NOMO-1 (cell line): ENCODE measurements around the gene GRIK3.
A peak's percentile ranks its signal among the peaks of the same experiment; 100 is the strongest.

Experiments
- DNase-seq, 2 experiments: peaks; one replicate each; lab custom pipeline; 2025; ENCODE audit not compliant: unreplicated experiment in 2 of 2; lab: John Stamatoyannopoulos, UW

GRIK3 gene

DNA sequence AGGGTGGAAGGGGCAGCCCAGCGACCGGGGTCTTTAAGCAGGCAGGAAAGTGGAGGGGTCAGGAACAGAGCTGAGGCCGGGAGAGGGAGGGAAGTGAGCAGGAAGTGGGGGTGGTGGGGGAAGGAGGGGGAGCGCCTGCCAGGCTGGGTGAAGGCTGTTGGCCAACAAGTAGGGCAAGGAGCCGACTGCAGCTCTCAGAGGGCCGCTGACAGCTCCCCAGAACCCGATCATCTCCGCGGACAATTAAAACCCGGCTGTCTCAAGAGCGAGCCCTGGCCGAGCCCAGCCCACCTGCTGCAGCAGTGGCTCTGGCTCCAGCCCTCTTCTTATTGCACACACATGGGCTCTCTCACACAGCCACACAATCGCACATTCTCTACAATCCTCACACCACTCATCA lies 51.6 kb downstream of the GRIK3 start:
- no peak for DNase-seq

- no peak for DNase-seq
Observed at GRCh38 chr1:36981771-36982622, 52.3 kb downstream of the GRIK3 start.

GRCh38 chr1:36981126-36981525 lies 53.2 kb downstream of the GRIK3 start:
- no peak for DNase-seq

DNA sequence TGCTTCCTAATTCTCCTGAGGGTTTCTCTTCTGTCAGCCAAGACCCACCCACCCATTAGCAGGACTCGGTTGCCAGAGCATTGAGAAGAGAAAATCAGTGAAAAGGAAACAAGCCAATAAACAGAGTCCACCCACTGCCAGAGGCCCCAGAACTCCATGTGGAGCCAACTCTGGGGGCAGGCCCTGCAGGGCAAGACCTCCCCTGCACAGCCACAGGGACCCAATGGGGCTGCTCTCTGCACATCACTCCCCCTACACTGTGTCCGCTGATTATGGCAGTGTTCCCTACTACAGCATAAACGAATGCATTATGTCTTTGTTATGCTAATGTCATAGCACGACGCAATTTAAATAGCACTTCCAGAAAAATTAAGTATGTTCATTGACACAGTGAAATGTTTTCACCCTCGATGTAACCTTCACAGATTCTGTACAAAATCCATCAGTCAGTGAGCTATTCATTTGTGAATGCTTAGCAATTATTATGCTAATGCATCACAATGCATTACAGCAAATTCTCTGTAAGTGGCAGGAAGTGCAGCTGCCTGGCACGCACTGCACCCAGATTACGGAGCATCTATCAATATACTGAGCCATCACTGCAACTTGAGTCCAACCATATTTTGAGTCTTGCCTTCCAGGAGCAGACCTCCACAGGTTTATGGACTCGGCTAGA lies 56.4 kb downstream of the GRIK3 start:
- DNase-seq: no peak

DNA sequence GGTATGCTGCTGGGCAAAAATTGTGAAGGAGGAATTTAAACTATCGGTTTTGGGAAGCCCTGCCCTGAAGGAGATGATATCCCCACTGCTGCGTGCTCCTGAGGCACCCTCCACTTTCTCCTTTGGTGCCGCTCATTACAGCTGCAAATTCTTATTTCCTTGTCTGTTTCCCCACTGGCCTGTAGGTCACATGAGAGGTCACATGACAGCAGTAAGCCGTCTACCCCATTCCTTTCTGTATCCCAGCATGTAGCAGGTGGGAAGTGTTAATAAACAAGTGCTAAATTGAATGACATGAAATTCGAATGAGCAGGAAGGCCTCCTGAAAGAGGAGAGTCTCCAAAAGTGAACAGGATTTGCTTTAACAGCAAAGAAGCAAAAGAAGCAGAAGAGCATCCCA lies 58.7 kb downstream of the GRIK3 start:
- no peak for DNase-seq

DNA sequence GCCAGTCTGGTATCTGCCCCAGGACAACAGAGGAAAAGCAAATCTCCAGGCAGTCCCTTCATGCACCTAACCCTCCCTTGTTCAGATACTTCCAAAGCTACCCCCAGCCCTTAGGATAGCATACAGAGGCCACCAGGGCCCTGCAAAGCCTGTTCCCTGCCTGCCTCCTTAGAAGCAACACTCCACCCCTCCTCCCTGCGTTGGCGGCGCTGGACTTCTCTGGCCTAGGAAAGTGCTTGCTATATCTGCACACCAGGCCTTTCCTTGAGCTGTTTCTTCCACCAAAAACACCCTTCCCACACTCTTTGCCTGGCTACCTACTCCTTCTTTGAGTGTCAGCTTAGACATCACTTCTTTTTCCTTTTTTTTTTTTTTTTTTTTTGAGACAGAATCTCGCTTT lies 61.3 kb downstream of the GRIK3 start:
- no peak for DNase-seq

DNA sequence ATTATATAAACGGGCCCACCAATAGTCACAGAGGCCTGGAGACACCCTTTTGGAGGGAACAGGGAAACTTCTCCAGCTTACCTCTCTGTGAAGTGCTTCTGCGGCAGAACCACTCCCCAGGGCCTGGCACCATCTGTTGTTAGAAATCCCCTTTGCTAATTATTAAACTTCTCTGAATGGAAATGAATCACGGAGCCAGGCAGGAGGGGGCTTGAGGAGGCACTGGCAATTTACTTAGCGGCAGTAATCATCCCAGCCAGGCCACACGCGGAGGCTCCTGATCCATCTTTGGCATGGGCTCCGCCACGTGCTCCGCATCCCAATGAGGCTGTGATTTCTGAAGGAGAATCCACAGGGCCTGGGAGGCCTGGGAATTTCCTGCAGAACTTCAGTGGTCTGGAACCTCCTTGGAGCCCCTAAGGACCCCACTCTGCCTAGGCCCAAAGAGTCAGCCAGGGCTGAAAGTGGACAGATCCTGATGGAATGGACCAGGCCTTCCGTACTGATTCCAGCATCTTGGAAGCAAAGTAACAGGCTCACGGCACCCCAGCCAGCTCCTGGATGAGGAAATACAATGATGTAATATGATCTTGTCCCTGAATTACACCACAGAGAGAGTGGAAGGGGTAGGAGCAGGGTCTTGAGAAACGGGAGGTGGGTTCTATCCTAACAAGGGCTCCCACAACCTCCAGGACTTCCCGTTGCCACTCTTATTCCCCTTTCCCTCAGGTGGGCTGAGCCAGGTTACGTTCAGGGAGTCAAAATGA lies 62.3 kb downstream of the GRIK3 start:
- no peak for DNase-seq

DNA sequence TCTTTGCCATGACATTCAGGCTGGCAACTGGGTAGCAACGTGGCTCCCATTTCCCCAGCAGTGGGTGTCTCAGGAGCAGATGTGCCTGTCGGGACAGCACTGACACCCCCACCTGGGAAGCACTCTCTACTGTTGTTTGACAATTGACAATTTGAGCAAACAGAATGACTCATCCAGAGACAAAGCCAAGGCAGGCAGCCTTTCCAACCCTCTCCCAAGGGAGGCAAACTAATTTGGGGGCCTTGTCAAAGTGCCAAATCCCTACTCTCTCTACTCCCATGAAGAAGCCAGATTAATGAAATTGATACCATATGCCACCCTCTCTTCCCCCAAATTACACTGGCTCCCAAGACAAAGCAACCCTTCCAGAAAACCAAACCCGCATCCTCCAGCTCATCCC lies 65.6 kb downstream of the GRIK3 start:
- DNase-seq: no peak

DNA sequence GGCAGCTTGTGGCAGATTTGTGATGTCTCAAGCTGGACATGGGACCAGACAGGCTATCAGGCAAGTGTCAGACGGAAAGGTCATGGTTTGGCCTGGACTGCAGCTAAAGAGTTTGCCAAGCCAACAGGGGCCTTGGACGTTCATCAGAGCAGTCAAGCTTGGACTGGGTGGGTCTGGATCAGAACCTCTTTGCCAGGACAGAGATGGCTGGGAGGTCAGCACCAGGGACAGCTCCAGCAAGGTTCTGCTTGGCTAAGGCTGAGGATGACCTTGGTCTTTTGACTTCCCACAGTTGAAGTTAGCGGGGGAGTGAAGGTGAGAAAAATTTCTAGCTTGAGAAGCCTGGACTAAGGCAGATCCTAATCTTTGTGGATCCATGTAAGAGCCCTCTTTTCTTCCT lies 68.1 kb downstream of the GRIK3 start:
- peak in 1 of 2 experiments; percentile 6 for DNase-seq

DNA sequence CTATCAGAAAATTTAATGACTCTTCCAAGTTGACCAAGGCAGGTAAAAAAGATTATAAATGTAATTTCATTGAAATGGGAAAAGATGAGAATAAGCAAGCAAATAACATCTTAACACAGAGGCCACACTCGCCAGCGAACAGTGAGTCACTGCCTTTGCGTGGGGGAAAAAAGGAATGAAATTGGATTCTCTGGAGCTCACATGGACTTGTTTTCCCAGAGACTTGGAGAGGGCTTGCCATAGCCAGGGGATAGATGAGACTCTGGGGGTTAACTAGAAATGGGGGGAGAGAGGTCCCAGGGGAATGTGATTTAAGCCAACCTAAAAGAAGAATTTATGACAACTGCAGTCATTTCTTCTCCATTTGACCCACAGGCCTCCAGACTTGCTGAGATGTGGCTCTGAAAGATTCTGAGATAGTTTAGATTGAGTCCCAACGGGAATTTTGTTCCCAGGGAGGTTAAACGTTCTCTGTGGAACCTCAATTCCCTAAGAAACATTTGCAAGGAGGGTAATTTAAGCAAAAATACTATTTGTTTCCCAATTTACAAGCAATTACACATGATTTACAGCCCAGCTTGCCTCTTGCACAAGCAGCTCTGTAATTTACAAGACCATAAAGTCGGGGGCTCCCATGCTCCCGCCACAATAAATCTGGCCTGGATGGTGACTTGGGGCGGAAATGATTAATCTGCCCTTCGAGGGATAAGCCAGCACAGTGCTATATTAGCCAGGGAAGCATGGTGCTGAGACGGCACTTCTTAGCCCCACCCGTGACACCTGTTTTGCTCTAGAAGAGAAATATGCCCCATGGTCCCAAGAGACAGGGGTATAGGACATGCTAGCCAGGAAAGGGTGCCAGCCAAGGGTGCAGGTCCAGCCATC lies 68.8 kb downstream of the GRIK3 start:
- DNase-seq: peak; percentile 0 to 5

DNA sequence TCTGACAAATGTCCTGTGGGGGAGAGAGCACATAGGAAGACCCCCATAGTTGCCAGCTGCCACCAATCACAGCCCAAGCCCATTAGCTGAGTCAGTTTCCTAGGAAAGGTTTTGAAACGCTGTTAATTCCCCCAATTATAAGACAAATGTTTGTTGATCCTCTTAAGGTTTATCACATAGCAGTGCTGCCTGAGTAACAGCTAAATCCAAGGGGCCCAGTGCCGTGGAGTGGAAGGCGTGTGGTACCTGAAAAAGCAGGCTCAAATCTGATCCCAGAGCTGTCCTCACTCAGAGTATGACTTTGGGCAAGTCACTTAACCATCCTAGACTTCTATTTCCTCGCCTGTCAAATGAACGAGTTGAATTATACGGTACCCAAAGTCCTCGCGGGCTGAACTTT lies 69.5 kb downstream of the GRIK3 start:
- no peak for DNase-seq

DNA sequence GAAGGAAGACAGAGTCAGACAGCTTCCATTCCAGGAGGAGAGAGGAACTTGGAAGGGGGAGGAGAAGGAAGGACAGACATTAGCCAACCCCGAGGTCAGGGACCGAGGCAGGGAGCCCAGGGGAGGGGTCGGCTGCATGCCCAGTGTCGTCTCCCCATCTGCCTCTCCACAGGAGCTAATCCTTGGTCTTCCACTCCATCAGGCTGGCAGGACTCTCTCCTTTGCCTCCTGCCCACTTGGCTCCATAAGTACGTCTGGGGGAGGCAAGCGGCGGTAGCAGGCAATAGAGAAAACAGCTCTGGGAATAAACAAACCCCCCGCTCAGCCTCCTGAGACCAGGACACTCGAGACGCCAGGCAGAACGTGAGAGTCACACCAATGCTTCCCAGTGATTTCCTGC lies 71.3 kb downstream of the GRIK3 start:
- no peak for DNase-seq

- DNase-seq: no peak
Observed at GRCh38 chr1:36961062-36961615, 73.2 kb downstream of the GRIK3 start.

DNA sequence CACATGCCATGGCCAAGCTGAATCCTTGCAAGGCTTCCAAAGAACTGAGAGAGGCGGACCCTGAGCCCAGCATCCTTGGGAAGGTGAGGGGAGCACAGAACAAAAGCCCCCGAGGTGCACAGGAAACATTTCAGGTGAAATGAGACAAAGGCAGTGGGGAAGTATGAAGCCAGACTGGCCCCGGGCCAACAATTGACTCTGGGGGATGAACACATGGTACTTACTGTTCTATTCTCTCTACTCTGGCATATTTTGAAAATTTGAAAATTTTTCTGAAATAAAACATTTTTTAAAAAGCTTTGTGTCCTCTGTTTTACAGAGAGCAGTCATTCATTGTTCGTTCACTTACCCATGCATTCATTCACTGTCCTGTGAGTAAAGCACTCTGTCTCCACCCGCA lies 77.7 kb downstream of the GRIK3 start:
- no peak for DNase-seq

- no peak for DNase-seq
Observed at GRCh38 chr1:36955016-36955415, 79.3 kb downstream of the GRIK3 start.

GRCh38 chr1:36953061-36953460 lies 81.3 kb downstream of the GRIK3 start:
- DNase-seq: no peak

DNA sequence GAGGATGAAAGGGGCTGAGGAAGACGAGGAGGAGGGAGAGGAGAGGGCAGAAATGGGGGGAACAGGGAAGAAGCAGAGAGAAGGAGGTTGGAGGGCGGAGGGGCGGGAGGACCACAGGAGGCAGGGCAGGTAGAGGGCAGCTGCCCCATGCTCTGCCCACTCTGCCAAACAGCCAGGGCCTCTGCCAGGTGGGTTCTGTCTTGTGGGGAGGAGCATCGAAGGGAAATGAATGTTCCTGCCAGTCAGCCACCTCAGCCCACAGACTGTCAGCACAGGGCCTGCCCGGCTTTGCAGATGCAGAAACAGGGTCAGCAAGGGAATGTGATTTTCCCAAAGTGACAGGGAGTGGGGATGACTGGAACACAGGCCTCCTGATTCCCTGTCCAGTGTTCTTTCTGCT lies 82.6 kb downstream of the GRIK3 start:
- DNase-seq: no peak

DNA sequence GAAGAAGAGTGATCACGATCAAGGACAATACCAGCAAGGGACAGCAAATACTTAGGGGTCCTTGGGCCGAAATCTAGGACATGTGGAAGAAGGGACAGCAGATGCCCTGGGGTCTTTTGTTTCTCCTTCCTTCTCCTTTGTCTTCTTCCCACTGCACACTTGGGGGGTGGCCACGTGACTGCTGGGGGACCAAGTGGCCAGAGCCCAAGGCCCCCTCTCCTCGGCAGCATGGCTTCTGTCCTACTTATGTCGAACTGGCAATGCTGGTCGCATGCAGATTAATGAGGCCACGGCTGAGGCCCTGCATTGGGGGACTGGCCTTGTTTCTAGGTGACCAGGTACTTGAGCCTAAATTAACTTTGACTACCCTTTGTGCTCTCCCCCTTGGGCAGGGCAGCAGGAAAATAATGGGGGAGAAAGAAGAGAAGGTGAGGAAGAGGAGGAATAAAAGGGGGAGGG lies 83.0 kb downstream of the GRIK3 start:
- no peak for DNase-seq

GRCh38 chr1:36950604-36951291 lies 83.6 kb downstream of the GRIK3 start:
- no peak for DNase-seq

- DNase-seq: no peak
Observed at GRCh38 chr1:36948606-36949005, 85.7 kb downstream of the GRIK3 start.
